Mesothelial cell of epicardium (in vitro differentiated cells): ENCODE measurements around the gene ITM2C. TPM values are rescaled to one million over a fixed set of nuclear protein-coding genes. Genes with fewer than 3 reads are reported as not detected.

ENCODE experiments used
- DNase-seq, 2 experiments: peaks; one replicate each; pipeline ENCODE4 v3.0.0; 2021; ENCODE audit warnings: low spot score in 2 of 2; ENCODE audit not compliant: unreplicated experiment in 2 of 2
- H3K27ac Mint-ChIP-seq: 2 replicates; pipeline ENCODE4 v1.8.0; 2021; ENCODE audit warnings: mixed read lengths
- H3K27me3 Mint-ChIP-seq: 2 replicates; pipeline ENCODE4 v1.8.0; 2021; ENCODE audit warnings: low read depth, mixed read lengths
- H3K36me3 Mint-ChIP-seq: 2 replicates; pipeline ENCODE4 v1.8.0; 2021; ENCODE audit warnings: mixed read lengths
- H3K4me1 Mint-ChIP-seq: 2 replicates; pipeline ENCODE4 v1.8.0; 2021; ENCODE audit warnings: mixed read lengths
- H3K4me3 Mint-ChIP-seq: 2 replicates; pipeline ENCODE4 v1.8.0; 2021; ENCODE audit warnings: mild to moderate bottlenecking, moderate library complexity, mixed read lengths
- H3K9me3 Mint-ChIP-seq: 2 replicates; pipeline ENCODE4 v1.8.0; 2021; ENCODE audit warnings: mixed read lengths
- CTCF ChIP-seq: fragments of 200-600 bp; sonication (generic); IDR thresholded peaks from one replicate; pipeline ENCODE4 v1.5.0; 2021; ENCODE audit warnings: antibody characterized with exemption; ENCODE audit not compliant: unreplicated experiment
- total RNA-seq: library from RNA; stranded (reverse); gene quantifications from 3 replicates; pipeline ENCODE4 v1.2.1, GENCODE V29; 2021

Gene ITM2C
- total RNA-seq, 1 donor from 2014 or later = 270 TPM

- H3K36me3 Mint-ChIP-seq = no peaks in the 10 kb centered on the region
- H3K9me3 Mint-ChIP-seq = no peaks in the 10 kb centered on the region
- H3K27me3 Mint-ChIP-seq = peaks cover 42% of the 10 kb centered on the region
- H3K4me1 Mint-ChIP-seq = no peaks in the 10 kb centered on the region
- no peak for TF ChIP-seq CTCF
- no peak for DNase-seq
- H3K4me3 Mint-ChIP-seq = no peak overlapping the region
- no peak overlapping the region for H3K27ac Mint-ChIP-seq
Observed at GRCh38 chr2:230900336-230900995, 35.7 kb downstream of the ITM2C start.

- Mint-ChIP-seq H3K4me1 (no peaks in the 10 kb centered on the region), H3K36me3 (no peaks in the 10 kb centered on the region), H3K4me3 (no peak overlapping the region), H3K9me3 (no peaks in the 10 kb centered on the region), H3K27ac (no peak overlapping the region), H3K27me3 (peaks cover 42% of the 10 kb centered on the region)
- no peak for TF ChIP-seq CTCF
- no peak for DNase-seq
Observed at GRCh38 chr2:230901006-230901405, 36.3 kb downstream of the ITM2C start.

- peaks cover 36% of the 10 kb centered on the region for H3K27me3 Mint-ChIP-seq
- H3K9me3 Mint-ChIP-seq = no peaks in the 10 kb centered on the region
- no peaks in the 10 kb centered on the region for H3K4me1 Mint-ChIP-seq
- no peak for TF ChIP-seq CTCF
- no peak overlapping the region for H3K4me3 Mint-ChIP-seq
- no peak overlapping the region for H3K27ac Mint-ChIP-seq
- no peaks in the 10 kb centered on the region for H3K36me3 Mint-ChIP-seq
- no peak for DNase-seq
Observed at GRCh38 chr2:230902180-230902899, 37.6 kb downstream of the ITM2C start.

- H3K36me3 Mint-ChIP-seq = no peaks in the 10 kb centered on the region
- H3K27ac Mint-ChIP-seq = no peak overlapping the region
- H3K27me3 Mint-ChIP-seq = peaks cover 32% of the 10 kb centered on the region
- peaks cover 5% of the 10 kb centered on the region for H3K4me1 Mint-ChIP-seq
- no peaks in the 10 kb centered on the region for H3K9me3 Mint-ChIP-seq
- TF ChIP-seq CTCF = no peak
- no peak overlapping the region for H3K4me3 Mint-ChIP-seq
- no peak for DNase-seq
Observed at GRCh38 chr2:230903231-230904150, 38.7 kb downstream of the ITM2C start.

GRCh38 chr2:230904856-230905447, 40.2 kb downstream of the ITM2C start:
- Mint-ChIP-seq H3K4me1 (peaks cover 7% of the 10 kb centered on the region), H3K36me3 (no peaks in the 10 kb centered on the region), H3K4me3 (no peak overlapping the region), H3K9me3 (no peaks in the 10 kb centered on the region), H3K27me3 (peaks cover 26% of the 10 kb centered on the region), H3K27ac (no peak overlapping the region)
- TF ChIP-seq CTCF = no peak
- DNase-seq = no peak
